ENCODE measurements around the gene STARD9.
A peak's percentile ranks its signal among the peaks of the same experiment; 100 is the strongest.
"Not testable (repeated sequence)": the region's sequence is repeated elsewhere in the genome, so short reads cannot be mapped to it uniquely, and the experiment has no call there.

Gene STARD9

DNA sequence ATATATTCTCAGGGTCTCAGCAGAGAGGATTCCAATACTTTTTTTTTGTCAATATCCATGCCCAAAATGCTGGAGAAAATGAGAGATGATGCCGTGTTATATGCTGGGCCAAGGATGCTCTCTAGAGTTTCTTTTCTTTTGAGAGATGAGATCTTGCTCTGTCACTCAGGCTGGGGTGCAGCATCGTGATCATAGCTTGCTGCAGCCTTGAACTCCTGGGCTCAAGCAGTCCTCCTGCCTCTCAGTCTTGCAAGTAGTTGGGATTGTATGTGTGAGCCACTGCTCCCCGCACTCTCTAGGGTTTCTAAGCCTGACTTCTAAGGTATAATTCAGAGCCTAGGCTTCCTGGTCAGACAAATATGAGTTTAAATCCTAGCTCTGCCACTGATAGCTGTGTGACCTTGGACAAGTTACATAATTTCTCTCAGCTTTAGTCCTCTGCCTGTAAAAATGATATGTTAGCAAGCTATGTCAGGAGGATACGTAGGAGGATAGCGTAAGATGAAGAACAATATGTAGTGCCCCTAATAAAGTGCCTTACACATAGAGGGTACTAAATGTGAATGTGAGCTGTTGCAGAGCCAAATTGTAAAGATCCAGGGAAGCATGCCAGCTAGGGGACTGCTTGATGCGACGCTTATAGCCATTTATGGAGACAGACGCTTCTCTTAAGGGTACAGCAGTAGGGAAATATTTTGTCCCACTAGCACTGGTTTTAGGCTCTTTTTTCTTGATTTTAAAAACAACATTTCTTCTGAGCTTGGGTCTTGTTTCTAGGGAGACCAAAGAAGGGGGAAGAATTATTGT is 7.4 kb downstream of the STARD9 start:
- intact Hi-C loops (cut with DNase I): loop anchor here (10.0 kb wide), 1 partner anchor 88 kb away; the partner anchor contains the start of genes SNAP23 and ZNF106
- peak in 1 of 10 donors; percentile 13 for DNase-seq

DNA sequence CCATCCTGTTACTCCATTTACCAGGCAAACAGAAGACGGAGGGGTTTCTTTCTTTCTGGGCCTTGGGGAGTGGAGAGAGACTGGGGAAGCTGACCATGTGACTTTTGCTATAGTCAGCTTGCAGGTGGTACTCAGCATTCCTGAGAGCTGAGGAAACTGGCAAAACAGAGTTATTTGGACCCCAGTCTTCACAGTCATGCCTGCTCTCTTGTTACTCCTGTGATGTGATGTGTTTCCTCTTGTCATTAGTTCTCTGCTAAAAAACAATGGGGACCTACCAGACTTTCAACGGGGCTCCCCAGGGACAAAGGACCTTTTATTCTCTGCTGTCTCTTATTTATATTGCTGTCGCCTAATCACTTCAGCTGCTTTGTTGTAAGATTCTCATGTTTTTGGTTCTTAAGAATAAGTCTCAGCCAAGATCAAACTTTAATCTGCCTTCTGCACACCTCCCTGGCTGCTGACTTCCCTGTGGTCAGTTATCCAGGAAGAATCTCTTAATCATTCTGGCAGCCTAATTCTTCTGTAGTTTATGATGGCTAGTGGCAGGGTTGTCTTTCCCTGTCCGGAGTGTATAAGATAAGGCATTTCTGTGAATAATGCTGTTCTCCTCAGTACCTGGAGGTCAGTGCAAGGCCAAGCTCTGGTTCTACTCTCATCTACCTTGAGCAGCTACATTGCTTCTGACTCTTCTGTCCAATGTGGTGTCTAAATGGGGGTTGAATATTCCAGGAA is 8.8 kb downstream of the STARD9 start:
- intact Hi-C loops (cut with DNase I): loop anchor here (10.0 kb wide), 1 partner anchor 89 kb away; the partner anchor contains the start of genes SNAP23 and ZNF106
- no peak for DNase-seq

DNA sequence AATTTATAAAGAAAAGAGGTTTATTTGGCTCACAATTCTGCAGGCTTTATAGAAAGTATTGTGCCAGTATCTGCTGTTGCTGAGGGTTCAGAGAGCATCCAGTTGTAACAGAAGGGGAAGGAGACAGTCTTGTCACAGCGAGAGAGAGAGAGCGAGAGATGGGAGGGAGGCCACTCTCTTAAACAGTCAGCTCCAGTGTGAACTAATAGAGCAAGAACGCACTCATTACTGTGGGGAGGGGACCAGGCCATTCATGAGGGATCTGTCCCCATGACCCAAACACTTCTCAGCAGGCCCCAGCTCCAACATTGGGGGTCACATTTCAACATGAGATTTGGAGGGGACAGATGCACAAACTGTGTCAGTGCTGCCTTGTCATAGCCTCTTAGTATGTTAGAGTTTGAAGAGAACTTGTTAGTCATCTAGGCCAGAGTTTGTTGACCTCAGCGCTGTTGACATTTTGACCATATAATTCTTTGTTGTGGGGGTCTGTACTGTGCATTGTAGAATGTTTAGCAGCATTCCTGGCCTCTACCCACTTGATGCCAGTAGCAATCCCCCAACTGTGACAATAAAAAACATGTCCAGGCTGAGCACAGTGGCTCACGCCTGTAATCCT is 15.3 kb downstream of the STARD9 start:
- DNase-seq: peak in 1 of 10 donors; percentile 51

DNA sequence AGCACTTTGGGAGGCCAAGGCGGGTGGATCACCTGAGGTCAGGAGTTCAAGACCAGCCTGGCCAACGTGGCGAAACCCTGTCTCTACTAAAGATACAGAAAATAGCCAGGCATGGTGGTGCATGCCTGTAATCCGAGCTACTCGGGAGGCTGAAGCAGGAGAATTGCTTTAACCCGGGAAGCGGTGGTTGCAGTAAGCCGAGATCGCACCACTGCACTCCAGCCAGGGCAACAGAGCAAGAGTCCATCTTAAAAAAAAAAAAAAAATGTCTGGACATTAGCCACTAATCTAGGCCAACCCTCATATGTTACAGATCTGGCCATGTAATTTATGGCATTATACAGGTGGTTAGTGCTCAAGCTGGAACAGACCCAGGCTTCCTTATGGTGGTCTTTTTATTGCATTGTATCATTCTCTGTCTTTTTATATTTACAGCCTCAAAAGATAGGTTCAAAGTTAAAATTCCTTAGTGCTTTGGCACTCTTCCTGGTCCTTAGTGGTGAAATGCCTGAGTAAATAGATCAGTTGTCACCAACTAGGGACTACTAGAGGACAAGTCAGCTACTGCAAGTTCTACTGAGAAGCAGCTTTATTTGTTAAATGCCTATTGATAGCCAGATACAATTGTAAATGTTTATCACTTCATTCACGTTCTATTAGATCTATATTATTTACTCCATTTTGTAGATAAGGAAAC is 16.0 kb downstream of the STARD9 start:
- intact Hi-C loops (cut with DNase I): no loop called here
- no peak for DNase-seq

More for the DNA sequence above, 15.3 kb downstream of the STARD9 start:
- intact Hi-C loops (cut with DNase I): no loop called here

DNA sequence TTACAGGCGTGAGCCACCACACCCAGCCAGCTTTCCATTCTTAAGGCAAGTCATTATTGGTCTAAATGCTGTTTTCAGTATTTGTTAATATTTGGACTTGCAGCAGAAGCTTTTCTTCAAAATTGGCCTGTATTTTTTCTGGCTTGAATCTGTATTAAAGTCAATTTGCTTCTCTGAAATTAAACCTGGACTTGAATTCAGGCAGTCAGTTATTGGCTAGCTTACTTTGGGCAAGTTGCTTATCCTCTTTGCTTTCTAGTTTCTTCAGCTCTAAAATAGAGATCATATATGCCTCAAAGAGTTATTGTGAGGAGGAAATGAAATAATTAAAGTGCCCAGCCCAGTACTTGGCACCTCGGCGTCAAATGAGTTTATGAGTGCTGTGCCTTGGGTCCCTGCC is 17.3 kb downstream of the STARD9 start:
- intact Hi-C loops (cut with DNase I): no loop called here
- no peak for DNase-seq

DNA sequence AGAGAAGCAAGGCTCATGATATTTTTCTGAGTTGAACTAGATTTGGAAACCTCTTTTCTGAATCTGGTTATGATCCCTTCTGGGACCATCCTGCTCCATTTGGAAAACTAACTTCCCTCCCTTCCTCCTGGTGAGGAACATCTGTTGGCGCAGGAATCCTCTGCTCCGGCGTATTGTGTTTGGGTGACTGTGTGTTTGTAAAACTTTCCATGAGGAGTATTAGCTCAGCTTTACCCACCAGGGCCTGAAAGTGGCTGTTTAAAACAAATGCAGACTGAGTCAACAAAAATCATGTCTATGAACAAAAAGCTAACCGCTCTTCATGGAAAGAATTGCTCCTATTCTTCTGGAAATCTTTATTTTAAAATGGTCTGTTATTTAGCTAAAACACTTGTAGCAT is 17.7 kb downstream of the STARD9 start:
- DNase-seq: no peak
- intact Hi-C loops (cut with DNase I): no loop called here

DNA sequence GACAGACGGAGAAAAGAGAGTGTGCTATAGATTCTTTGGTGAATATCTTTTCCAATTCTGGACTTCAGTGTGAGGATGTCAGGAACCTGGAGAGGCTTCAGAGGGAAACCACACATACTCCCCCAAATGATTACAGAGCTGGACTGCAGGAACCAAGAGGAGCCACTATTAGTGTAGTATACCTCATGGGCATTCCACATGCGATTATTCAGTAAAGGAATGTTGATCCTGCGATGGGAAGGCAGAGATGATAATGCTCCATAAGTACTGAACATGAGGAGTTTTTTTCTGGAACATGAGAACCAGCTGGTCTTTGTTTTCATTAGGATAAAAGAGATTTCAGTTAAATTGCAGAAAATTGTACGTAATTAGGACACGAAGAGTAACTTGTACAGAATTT is 18.7 kb downstream of the STARD9 start:
- DNase-seq: no peak
- intact Hi-C loops (cut with DNase I): no loop called here

DNA sequence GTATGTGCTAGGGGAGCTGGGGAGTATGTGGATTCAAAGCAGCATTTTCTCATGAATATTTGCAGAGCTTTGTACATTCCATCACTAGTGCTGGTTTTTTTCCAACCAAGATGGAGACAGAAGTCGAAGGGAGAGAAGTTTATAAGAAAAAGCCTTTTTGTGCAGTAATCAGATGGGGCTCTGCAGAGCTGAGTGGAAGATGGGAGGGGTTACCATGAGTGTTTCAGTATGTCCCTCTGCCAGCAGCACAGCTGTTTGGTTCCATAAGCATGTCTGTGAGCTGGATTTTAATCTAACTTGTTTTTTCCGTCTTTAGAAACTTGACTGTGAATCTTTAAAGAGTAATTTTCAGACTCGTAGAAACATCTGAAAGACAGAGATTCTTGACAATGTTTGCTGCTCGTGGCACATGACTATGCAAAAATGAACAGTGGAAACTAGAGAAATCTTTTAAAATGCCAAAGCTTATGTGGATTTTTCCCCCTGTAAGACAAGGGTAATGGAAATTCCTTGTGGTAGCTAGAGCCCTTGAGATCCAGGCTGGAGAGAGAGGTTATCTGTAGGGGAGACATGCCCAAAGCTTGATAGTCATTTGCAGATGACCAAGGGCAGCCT is 20.3 kb downstream of the STARD9 start:
- DNase-seq: peak in 1 of 10 donors; percentile 82
- intact Hi-C loops (cut with DNase I): no loop called here

DNA sequence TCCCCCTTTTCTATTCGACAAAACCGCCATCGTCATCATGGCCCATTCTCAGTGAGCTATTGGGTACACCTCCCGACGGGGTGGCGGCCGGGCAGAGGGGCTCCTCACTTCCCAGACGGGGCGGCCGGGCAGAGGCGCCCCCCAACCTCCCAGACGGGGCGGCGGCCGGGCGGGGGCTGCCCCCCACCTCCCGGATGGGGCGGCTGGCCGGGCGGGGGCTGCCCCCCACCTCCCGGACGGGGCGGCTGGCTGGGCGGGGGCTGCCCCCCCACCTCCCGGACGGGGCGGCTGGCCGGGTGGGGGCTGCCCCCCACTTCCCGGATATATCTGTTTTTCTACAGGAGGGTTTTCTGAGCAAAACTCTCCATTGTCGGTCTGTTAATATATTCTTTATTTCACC is 25.9 kb downstream of the STARD9 start:
- intact Hi-C loops (cut with DNase I); DNase-seq: not testable (repeated sequence)

DNA sequence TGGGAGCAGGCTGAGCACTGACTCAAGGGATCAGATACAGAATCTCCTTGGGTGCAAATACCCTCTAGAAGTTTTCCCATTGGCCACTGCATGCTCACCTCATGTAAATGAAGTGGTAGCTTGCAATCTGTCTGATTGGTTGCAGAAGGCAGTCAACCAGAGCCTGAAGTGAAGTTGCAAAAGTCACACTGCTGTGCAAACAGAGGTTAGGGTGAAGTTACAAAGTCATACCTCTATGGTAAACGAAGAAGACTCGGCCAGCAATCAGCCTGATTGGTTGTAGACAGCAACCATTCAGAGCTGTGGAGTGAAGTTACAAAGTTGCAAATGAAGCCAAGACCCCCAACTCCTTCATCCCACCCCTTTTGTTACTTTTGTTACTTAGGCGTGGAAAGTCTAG is 27.1 kb downstream of the STARD9 start:
- DNase-seq: no peak

DNA sequence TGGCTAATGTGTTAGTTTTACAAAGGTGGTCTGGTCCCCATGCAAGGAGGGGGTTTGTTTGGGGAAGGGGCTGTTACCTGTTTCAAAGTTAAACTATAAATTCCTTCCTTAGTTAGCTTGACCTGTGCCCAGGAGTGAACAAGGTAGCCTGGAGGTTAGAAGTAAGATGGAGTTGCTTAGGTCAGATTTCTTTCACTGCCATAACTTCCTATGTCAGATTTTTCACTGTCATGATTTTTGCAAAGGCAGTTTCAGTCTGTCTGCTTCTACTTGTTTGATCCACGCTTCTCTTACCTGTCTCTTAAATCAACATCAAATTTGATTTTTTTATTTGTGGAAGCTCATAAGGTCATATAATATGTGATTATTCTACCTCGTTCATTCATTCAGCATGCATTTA is 28.6 kb downstream of the STARD9 start:
- intact Hi-C loops (cut with DNase I): no loop called here
- DNase-seq: no peak

More for the DNA sequence above, 27.1 kb downstream of the STARD9 start:
- intact Hi-C loops (cut with DNase I): no loop called here

DNA sequence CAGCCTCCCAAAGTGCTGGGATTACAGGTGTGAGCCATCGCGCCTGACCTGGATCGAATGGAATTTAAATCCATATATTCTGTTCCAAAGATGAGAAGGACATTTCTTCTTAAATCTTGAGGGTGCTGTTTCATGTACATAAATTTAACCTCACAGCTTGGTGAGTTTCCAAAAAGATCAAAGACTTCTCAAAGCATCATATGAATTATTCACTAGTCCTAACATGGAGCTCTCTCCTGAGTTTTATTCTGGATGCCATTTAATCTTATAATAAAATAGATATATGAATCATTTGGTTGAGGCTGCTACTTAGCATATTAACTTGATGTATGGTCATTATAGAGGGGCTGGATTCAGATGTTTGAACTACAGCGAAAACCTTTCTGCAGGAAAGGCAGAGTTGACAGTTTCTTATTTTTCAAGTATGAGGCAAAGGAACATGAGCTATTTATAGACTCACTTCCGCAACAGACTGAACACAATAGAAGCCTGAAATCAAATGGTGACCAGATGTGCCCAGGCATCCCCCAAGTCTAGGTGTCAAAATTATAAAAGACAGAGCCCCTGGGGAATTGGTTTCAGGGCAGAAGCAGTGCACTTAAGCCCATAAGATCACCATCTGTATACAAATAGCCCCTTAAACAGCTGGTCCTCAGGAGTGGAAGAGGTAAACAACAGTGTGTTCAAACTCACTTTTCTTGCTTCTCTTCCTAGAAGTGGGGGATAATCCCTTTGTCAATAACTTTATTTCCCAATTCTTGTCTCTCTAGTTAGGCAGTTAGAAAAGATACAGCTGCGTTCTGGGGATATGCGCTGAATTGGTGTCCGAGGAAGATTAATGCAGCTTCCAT is 29.7 kb downstream of the STARD9 start:
- no peak for DNase-seq
- intact Hi-C loops (cut with DNase I): no loop called here

DNA sequence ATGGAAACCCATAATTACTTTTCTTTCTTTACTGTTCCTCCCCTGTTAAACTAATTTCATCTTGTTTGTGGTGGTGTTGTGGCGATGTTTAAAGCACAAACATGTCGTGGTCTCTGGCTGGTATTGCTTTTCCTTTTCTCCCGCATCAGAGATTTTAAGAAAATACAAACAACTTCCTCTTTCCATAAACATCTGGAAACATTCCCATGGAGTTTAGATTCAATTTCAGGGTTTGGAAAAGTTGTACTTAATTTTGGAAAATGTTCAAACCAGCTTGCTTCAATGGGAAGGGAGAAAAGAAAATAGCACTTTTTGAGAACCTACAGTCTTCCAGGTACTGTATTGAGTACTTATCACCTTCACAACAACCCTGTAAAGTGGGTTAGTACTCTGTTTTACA is 30.4 kb downstream of the STARD9 start:
- intact Hi-C loops (cut with DNase I): no loop called here
- DNase-seq: no peak

DNA sequence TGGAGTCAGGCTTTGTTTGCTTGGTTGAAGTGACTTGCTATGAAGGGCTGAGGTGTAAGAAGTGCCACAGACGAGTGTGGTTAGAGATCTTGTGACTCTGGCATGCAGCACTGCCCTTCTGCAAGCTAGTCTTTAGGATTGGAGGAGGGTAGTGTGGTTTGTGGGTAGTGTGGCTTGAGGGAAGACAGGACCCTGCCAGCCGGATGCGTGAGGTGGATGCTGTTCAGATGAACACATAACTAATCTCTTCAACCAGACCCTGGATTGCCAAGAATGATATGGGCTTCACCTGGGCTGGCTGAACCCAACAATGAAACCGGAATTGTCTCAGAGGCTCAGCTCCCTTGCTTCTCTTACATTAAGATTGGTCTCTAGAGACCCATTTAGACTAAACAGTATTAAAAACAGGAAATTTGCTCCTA is 32.7 kb downstream of the STARD9 start:
- intact Hi-C loops (cut with DNase I): no loop called here
- DNase-seq: no peak

DNA sequence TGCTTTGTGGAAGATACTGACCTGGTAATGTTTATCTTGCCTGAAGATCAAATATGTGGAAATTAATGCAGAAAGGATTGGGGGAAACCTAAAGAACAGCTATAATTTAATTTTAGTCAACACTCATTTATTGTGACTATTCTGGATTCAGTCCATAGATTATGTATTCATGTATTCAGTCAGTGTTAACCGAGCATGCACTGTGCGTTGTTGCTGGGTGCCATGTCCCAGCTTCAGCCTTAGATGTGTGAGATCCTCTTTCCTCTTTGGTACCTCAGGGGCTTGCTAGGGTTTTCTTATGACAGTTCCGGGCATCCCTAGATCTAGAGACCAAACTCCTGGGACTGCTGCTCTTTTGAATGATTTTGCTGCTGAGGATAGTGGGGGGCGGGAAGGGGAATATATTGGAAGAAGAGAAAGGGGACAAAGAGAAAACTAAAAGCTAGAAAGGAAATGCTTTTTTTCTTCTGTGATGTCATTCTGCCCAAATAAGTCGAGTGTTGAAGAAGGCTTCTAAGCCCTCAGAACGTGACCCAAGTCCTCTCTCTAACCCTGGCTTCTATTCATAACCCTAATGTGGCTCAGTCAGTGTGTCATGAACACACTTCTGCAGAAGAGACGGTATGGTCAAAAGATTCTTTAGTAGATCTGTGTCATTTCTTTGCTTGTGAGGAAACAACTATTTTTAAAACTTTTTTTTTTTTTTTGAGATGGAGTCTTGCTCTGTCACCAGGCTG is 33.5 kb downstream of the STARD9 start:
- intact Hi-C loops (cut with DNase I): no loop called here
- no peak for DNase-seq

DNA sequence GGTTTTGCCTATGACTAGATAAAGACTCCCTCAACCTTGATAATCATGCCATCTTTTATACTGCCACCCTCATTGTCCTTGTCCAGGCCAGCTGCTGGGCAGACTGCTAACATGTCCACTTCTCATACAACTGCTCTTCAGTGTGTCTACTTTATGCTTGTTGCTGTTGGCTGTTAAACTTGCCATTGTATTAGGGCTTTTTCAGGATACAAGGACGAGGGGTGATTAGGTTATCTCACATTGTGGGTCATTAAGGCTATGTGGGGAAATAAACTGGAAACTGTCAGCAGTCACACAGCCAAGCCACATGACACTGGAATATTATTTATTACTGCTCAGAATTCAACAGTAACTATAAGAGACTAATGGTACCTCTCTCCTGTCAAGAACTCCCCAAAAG is 36.1 kb downstream of the STARD9 start:
- no peak for DNase-seq
- intact Hi-C loops (cut with DNase I): no loop called here

DNA sequence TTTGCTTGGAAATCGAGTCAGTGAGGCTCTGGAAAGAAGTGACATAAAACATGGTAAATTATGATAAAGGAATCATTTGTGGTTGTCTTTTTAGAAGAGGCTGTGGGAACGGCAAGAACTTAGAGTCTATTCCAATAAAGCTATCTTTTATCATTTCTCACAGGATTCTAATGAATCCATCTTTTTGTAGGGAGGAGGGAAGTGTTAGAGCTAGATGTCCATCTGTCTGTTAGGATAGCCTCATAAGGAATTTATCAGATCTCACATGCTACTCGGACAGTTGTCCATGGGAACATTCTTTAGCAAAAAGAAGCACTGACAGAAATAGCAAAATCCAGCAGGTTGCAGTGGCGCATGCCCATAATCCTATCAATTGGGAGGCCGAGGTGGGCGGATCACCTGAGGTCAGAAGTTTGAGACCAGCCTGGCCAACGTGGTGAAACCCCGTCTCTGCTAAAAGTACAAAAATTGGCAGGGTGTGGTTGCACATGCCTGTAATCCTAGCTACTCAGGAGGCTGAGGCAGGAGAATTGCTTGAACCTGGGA is 37.0 kb downstream of the STARD9 start:
- intact Hi-C loops (cut with DNase I): no loop called here
- DNase-seq: no peak

DNA sequence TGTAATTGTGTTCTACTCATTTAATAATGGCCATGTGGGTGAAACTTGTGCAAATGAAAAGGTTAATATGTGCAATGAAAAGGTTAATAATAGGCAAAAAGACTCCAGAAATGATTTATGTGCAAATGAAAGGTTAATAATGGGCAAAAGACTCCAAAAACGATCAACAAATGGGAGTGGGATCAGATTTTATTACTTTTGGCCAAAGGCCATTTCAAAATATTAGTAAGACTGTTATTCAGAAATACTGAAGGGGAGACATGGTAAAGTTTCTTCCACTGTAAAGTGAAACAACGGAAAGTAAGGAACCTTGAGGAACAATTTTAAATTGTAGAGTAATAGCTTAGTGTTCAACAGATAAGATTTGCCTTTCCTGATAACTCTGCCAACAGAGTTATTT is 40.7 kb downstream of the STARD9 start:
- intact Hi-C loops (cut with DNase I): no loop called here
- DNase-seq: no peak

All from posterior cingulate gyrus (tissue), 11 donors.